Subcutaneous abdominal adipose tissue (tissue), 5 donors: Measurements from ENCODE around the gene PARD3.

Source experiments
- H3K27ac ChIP-seq: one replicate; pipeline ENCODE4 v1.7.0; 2013; ENCODE audit warnings: low read depth, mild to moderate bottlenecking, inconsistent platforms, low read length, moderate library complexity
- H3K27me3 ChIP-seq, 5 donors: one replicate each; pipeline ENCODE4 v1.7.0; 2013; ENCODE audit warnings: low read length in 5 of 5, inconsistent platforms in 1 of 5; ENCODE audit not compliant: control insufficient read depth in 5 of 5, insufficient read depth in 4 of 5
- H3K36me3 ChIP-seq, 5 donors: one replicate each; pipeline ENCODE4 v1.7.0; 2013; ENCODE audit warnings: low read length in 5 of 5; ENCODE audit not compliant: control insufficient read depth in 5 of 5, insufficient read depth in 5 of 5
- H3K4me1 ChIP-seq, 5 donors: one replicate each; pipeline ENCODE4 v1.7.0; 2013; ENCODE audit warnings: low read length in 5 of 5, mild to moderate bottlenecking in 3 of 5, moderate library complexity in 1 of 5; ENCODE audit not compliant: control insufficient read depth in 5 of 5, insufficient read depth in 5 of 5
- H3K4me3 ChIP-seq, 5 donors: one replicate each; pipeline ENCODE4 v1.7.0; 2013; ENCODE audit warnings: low read length in 5 of 5, low read depth in 1 of 5
- H3K9ac ChIP-seq, 5 donors: one replicate each; pipeline ENCODE4 v1.7.0; 2013; ENCODE audit warnings: low read length in 5 of 5, mild to moderate bottlenecking in 4 of 5, moderate library complexity in 3 of 5
- H3K9me3 ChIP-seq, 5 donors: one replicate each; pipeline ENCODE4 v1.7.0; 2013; ENCODE audit warnings: low read length in 5 of 5; ENCODE audit not compliant: control insufficient read depth in 5 of 5
- donor health status: healthy.
- donor health status: healthy.
- donor health status: healthy.
- donor health status: healthy.
- donor health status: healthy.

Gene PARD3

DNA sequence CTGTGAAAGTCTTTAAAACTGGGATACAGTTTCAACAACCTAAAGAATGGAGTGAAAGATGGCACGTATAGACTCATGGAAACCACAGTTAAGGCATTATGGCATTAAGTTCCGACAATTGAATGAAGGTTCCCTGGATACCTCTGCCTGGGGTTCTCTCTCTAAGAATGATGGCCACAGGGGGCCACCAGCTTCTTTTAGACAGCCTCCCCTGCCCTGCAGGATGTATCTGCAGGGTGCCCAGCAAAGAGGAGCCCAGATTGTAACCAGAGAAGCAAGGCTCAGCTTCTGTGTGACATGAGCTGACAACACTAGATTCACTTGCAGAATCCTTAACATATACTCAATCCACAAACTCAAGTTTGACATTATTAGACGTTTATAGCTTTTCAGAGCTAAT is 645.4 kb downstream of the PARD3 start:
- H3K9ac ChIP-seq: no peak overlapping the region
- H3K27me3 ChIP-seq: no peaks in the 10 kb centered on the region
- no peaks in the 10 kb centered on the region for H3K36me3 ChIP-seq
- H3K27ac ChIP-seq: no peak overlapping the region
- H3K4me3 ChIP-seq: no peak overlapping the region
- H3K9me3 ChIP-seq: no peaks in the 10 kb centered on the region
- H3K4me1 ChIP-seq: peaks cover 0 to 27% (median 9%) of the 10 kb centered on the region in 5 donors

DNA sequence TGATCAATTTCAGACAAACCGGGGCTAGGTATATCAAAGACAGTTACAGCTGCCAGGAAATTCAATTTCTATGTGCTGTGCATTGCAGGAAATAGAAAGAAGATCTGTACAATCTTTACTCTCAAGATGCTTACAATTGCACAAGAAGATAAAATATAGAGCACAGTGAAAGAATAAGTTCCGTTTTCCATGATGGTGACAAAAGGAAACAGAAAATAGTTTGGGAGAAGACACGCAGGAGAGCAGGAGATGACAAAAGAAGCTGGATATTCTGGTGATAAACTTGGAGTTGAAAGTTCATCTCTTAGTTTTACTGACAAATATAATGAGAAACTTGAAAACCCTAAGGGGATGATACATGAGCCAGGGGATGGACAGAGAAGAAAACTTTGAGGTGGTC is 646.0 kb downstream of the PARD3 start:
- Histone ChIP-seq H3K36me3 (no peaks in the 10 kb centered on the region), H3K9me3 (no peaks in the 10 kb centered on the region), H3K9ac (no peak overlapping the region), H3K4me1 (peaks cover 0 to 27% (median 9%) of the 10 kb centered on the region in 5 donors), H3K27ac (no peak overlapping the region), H3K27me3 (no peaks in the 10 kb centered on the region), H3K4me3 (no peak overlapping the region)

DNA sequence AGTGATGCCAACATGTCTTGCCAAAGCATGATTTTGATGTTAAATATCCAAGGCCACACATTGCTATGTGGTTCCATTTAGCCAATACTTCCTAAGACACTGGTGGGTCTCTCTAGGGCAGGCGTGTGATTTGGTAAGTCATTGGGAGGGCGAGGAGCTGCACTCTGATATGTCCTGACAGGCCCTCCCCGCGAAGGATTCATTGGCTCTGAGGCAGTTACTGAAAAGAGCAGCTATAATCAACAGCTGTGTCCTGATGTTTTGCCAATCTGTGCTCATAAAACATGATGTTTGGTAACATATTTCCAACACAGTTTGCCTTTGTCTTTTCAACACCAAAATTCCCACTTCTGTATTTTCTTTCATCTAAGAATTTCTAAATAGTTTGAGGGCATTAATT is 646.7 kb downstream of the PARD3 start:
- no peaks in the 10 kb centered on the region for H3K36me3 ChIP-seq
- no peak overlapping the region for H3K27ac ChIP-seq
- H3K4me3 ChIP-seq: no peak overlapping the region
- H3K27me3 ChIP-seq: no peaks in the 10 kb centered on the region
- no peak overlapping the region for H3K9ac ChIP-seq
- no peaks in the 10 kb centered on the region for H3K9me3 ChIP-seq
- H3K4me1 ChIP-seq: peaks cover 0 to 27% (median 9%) of the 10 kb centered on the region in 5 donors

DNA sequence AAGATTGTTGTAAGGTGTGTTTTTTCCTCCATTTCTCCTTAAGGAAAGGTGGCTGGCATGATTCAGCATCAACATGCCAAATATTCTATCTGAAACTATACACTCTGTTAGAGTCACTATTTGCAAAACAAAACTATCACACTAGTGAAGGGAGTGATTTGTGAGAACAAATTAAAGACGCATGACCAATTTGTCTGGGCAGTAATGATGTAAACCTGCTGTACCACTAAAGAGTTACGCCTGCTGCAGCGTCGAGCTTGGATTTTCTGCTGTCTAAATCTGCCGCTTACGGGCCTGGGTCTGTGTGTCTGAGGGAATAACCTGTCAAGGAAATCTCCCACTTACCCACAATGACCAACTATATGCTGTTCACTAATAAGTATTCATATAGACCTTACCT is 648.3 kb downstream of the PARD3 start:
- peaks cover 0 to 20% (median 9%) of the 10 kb centered on the region in 5 donors for H3K4me1 ChIP-seq

DNA sequence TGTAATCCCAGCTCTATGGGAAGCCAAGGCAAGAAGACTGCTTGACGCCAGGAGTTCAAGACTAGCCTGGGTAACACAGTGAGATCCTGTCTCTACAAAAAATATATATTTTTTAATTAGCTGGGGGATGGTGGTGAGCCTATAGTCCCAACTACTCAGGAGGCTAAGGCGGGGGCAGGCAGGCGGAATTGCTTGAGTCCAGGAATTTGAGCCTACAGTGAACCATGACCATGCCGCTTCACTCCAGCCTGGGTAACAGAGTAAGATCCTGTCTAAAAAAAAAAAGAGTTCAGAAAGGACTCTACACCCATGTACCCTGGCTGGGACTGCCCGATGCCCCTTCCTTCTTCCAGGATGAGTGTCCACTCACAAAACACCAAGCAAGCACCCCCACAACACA is 648.7 kb downstream of the PARD3 start:
- no peak overlapping the region for H3K27ac ChIP-seq
- no peak overlapping the region for H3K4me3 ChIP-seq
- H3K9me3 ChIP-seq: peaks cover 0 to 3% (median 0%) of the 10 kb centered on the region in 5 donors
- no peaks in the 10 kb centered on the region for H3K36me3 ChIP-seq
- H3K4me1 ChIP-seq: peaks cover 0 to 16% (median 9%) of the 10 kb centered on the region in 5 donors
- H3K9ac ChIP-seq: no peak overlapping the region
- no peaks in the 10 kb centered on the region for H3K27me3 ChIP-seq

More for the DNA sequence above, 648.3 kb downstream of the PARD3 start:
- no peaks in the 10 kb centered on the region for H3K36me3 ChIP-seq
- no peak overlapping the region for H3K4me3 ChIP-seq
- H3K27me3 ChIP-seq: no peaks in the 10 kb centered on the region
- no peak overlapping the region for H3K27ac ChIP-seq
- H3K9me3 ChIP-seq: peaks cover 0 to 3% (median 0%) of the 10 kb centered on the region in 5 donors
- H3K9ac ChIP-seq: no peak overlapping the region

DNA sequence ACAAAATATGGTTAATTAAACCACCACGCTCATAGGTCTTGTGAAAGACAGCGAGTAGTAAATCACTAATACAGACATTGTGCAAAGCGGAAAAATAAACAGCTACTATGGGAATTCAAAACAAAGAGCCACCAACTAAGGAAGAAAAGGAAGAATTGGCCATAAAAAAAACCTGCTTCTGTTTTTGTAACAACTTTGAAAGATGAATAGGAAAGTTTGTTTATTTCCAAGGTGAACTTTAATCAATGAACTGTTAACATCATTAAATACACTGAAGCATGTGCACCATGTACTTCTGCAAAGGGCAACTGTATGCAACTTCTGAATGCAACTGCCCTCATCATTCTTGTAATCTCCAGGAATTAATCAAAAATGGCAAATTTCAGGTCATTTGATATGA is 651.1 kb downstream of the PARD3 start:
- Histone ChIP-seq H3K9ac (no peak overlapping the region), H3K4me3 (no peak overlapping the region), H3K9me3 (peaks cover 0 to 3% (median 0%) of the 10 kb centered on the region in 5 donors), H3K27ac (no peak overlapping the region), H3K36me3 (no peaks in the 10 kb centered on the region), H3K4me1 (peaks cover 0 to 15% (median 8%) of the 10 kb centered on the region in 5 donors), H3K27me3 (no peaks in the 10 kb centered on the region)

DNA sequence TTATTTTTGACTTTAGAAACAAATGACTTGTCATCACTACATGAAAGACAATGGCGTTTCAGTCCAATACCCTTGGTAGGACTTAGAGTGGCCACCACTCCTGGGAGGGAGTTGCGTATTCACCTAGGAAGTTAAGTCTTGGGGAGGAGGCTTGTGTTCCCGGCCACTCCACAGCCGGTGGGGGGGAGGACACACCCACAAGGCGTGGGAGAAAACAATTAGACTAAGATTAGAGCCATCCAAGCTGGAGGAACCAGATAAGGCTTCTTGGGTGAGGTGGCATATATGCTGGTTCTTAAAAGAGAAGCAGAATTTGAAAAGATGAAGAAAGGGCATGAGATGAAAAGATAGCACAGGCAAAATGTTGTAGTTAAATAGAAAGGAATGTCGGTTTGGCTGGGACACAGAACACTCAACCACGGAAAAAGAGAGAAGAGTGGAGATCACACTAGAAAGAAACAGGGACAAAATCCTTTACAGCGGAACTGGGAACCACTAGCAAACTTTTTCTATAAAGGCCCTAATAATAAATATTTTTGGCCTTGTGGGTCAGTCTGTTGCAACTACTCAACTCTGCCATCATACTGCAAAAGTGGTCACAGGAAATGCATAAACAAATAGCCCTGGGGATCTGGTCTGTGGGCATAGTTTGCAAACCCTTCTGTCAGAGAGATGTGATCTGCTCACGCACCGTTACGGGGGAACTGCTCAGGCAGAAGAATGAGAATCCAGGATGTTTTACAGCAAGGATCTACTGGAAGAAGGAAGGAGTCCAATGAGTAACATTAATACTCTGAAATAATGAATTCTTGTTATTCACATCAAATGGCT is 651.8 kb downstream of the PARD3 start:
- Histone ChIP-seq H3K27ac (no peak overlapping the region), H3K4me3 (no peak overlapping the region), H3K9me3 (peaks cover 0 to 3% (median 0%) of the 10 kb centered on the region in 5 donors), H3K36me3 (no peaks in the 10 kb centered on the region), H3K27me3 (no peaks in the 10 kb centered on the region), H3K4me1 (peaks cover 0 to 7% (median under 1%) of the 10 kb centered on the region in 5 donors), H3K9ac (no peak overlapping the region)

DNA sequence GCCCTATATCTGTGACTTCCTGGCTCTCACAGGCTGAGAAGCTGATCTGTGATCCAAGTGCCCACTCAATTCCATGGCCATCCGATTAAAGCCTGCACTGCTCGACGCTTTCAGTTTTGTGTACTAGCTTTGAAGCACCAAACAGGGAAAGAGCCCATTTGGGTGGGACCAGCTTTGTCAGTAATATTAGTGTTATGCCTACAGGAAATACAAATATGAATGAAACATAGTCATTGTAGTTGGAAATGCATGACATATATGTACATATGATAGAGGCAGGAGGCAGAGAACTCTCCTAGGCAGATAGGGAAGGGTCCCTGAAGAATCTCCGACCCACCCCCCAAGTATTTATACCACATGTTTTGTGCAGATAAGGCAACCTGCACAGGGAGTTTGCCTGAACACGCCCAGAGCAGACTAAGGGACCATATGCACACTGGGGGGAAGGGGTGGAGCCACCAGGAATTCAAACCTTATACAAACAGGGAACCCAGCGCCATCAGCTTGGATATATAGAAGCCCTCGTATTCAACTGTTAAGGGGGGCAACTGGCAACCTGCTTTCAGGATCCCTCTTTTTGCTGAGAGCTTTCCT is 653.2 kb downstream of the PARD3 start:
- Histone ChIP-seq H3K27me3 (no peaks in the 10 kb centered on the region), H3K4me3 (no peak overlapping the region), H3K9ac (no peak overlapping the region), H3K4me1 (peaks cover 0 to 3% (median 0%) of the 10 kb centered on the region in 5 donors), H3K36me3 (no peaks in the 10 kb centered on the region), H3K27ac (no peak overlapping the region), H3K9me3 (peaks cover 0 to 3% (median 0%) of the 10 kb centered on the region in 5 donors)

DNA sequence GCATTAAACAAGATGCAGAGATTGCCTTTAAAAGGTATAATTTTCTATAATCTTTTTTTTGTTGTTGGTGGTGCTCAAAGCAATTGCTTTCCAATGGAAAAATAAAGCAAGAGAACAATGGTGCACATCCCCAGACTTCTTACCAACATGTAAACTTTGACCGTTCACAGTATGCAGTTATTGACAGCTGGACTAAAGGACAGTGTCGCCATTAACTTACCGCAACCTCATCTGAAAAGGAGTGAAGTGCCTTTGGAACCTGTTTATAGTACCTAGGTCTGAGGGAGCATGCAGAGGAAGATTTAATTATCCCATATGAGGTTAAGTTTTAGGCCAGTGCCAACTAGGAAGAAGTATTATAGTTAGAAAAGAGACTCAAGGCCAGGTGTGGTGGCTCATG is 654.5 kb downstream of the PARD3 start:
- H3K27me3 ChIP-seq: no peaks in the 10 kb centered on the region
- no peak overlapping the region for H3K9ac ChIP-seq
- no peak overlapping the region for H3K4me3 ChIP-seq
- no peaks in the 10 kb centered on the region for H3K36me3 ChIP-seq
- peaks cover 0 to 3% (median 0%) of the 10 kb centered on the region in 5 donors for H3K4me1 ChIP-seq
- H3K9me3 ChIP-seq: peaks cover 0 to 3% (median 0%) of the 10 kb centered on the region in 5 donors
- no peak overlapping the region for H3K27ac ChIP-seq

DNA sequence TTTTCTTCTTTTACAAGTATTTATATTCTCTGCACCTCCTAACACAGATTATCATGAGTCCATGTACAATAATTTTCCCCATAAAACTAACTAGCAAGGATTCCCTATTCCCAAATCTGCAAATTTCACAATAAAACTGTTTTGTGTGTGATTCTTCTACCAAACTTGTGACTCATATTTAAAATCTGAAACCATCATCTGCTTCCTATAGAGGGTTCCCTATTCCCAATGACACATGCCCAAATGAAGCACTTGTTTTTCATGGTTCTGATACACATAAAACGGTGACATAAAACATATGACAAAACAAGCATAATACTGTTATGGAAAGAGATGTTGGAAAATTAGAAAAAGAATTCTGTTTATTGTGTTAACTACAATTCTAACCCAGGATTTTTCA is 657.6 kb downstream of the PARD3 start:
- Histone ChIP-seq H3K4me1 (peaks cover 0 to 3% (median 0%) of the 10 kb centered on the region in 5 donors), H3K27ac (no peak overlapping the region), H3K9ac (no peak overlapping the region), H3K27me3 (no peaks in the 10 kb centered on the region), H3K4me3 (no peak overlapping the region), H3K36me3 (no peaks in the 10 kb centered on the region), H3K9me3 (peaks cover 0 to 2% (median 0%) of the 10 kb centered on the region in 5 donors)
